ENCODE results near the gene SOS1.

Gene SOS1

DNA sequence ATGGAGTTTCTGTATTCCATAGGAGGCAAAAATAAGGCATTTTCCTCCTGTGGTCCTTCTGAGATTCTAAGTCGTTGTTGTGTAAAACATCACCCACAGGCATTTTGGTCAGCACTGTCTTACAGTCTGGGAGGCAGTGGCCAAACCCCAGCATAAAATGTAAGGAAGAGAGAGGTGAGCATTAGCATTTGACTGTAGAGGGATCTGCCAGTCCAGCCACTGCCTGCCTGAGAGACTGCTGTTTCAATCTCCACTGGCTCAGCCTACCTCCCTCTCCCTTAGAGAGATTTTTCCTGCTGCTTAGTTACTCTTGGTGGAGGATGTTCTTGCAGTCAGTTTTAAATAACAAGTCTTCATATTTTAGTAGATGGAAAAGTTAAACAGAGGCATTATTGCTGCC lies 154.2 kb downstream of the SOS1 start:
- no peak overlapping the region for H3K4me2 ChIP-seq (ENCODE audit: low read depth, low read length)
- no peaks in the 10 kb centered on the region for H4K20me1 ChIP-seq (ENCODE audit: insufficient read depth, low read length)
- H3K79me2 ChIP-seq (ENCODE audit: low read length), result no peaks in the 10 kb centered on the region
- no peak overlapping the region for H3K27ac ChIP-seq (ENCODE audit: low read length)
- H3K9me3 ChIP-seq (replicated peaks; ENCODE audit: insufficient read depth, low read length), result no peaks in the 10 kb centered on the region
- H3K9ac ChIP-seq (ENCODE audit: low read length), result no peak overlapping the region
- H2AFZ ChIP-seq (ENCODE audit: low read length), result no peak overlapping the region
- no peaks in the 10 kb centered on the region for H3F3A ChIP-seq (ENCODE audit: insufficient read depth, low read length)
- H3K36me3 ChIP-seq (replicated peaks; ENCODE audit: insufficient read depth, low read length), result no peaks in the 10 kb centered on the region
- no peaks in the 10 kb centered on the region for H3K4me1 ChIP-seq (ENCODE audit: low read length)
- DNase-seq, result no peak
- H3K4me3 ChIP-seq (ENCODE audit: low read length), result no peak overlapping the region
- TF ChIP-seq, protein P1, sequence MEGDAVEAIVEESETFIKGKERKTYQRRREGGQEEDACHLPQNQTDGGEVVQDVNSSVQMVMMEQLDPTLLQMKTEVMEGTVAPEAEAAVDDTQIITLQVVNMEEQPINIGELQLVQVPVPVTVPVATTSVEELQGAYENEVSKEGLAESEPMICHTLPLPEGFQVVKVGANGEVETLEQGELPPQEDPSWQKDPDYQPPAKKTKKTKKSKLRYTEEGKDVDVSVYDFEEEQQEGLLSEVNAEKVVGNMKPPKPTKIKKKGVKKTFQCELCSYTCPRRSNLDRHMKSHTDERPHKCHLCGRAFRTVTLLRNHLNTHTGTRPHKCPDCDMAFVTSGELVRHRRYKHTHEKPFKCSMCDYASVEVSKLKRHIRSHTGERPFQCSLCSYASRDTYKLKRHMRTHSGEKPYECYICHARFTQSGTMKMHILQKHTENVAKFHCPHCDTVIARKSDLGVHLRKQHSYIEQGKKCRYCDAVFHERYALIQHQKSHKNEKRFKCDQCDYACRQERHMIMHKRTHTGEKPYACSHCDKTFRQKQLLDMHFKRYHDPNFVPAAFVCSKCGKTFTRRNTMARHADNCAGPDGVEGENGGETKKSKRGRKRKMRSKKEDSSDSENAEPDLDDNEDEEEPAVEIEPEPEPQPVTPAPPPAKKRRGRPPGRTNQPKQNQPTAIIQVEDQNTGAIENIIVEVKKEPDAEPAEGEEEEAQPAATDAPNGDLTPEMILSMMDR (IDR thresholded peaks at IDR 0.05; ENCODE audit: low read length), result no peak
- TF ChIP-seq EZH2phosphoT487 (IDR thresholded peaks at IDR 0.05; ENCODE audit: low read length), result no peak
- TF ChIP-seq EZH2 (optimal IDR thresholded peaks at IDR 0.05; ENCODE audit: low read depth, low read length), result no peak
- H3K27me3 ChIP-seq (replicated peaks; ENCODE audit: insufficient read depth, low read length), result no peaks in the 10 kb centered on the region
- no peaks in the 10 kb centered on the region for H3K9me2 ChIP-seq (replicated peaks; ENCODE audit: insufficient read depth, low read length)

DNA sequence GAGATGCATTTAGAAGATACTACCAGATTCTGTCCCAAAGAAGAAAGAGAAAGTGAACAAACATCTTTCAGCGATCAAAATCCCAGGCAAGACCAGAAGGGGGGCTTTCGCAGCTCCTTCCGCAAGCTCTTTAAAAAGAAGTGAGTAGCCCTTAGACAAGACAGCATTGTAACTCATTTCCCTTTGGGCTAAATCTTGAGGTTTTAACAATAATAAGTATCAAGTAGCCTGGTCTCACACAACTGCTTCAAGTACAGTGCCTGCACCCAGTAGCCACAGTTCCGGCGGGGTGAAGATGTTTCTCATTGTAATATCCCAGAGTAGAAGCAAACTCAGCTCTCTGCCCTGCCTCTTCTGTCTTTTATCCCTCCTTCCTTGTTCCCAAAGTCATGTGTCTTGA lies 154.8 kb downstream of the SOS1 start:
- Histone ChIP-seq H3K9me3 (replicated peaks; ENCODE audit: insufficient read depth, low read length) (no peaks in the 10 kb centered on the region), H3K4me2 (ENCODE audit: low read depth, low read length) (no peak overlapping the region), H3K36me3 (replicated peaks; ENCODE audit: insufficient read depth, low read length) (no peaks in the 10 kb centered on the region), H3K9ac (ENCODE audit: low read length) (no peak overlapping the region), H3K4me1 (ENCODE audit: low read length) (no peaks in the 10 kb centered on the region), H3K27me3 (replicated peaks; ENCODE audit: insufficient read depth, low read length) (no peaks in the 10 kb centered on the region), H3K27ac (ENCODE audit: low read length) (no peak overlapping the region), H3K79me2 (ENCODE audit: low read length) (no peaks in the 10 kb centered on the region), H2AFZ (ENCODE audit: low read length) (no peak overlapping the region), H3F3A (ENCODE audit: insufficient read depth, low read length) (no peaks in the 10 kb centered on the region), H3K4me3 (ENCODE audit: low read length) (no peak overlapping the region), H4K20me1 (ENCODE audit: insufficient read depth, low read length) (no peaks in the 10 kb centered on the region), H3K9me2 (replicated peaks; ENCODE audit: insufficient read depth, low read length) (no peaks in the 10 kb centered on the region)
- DNase-seq, result no peak
- TF ChIP-seq EZH2phosphoT487 (IDR thresholded peaks at IDR 0.05; ENCODE audit: low read length), result no peak
- TF ChIP-seq, protein P1 (IDR thresholded peaks at IDR 0.05; ENCODE audit: low read length), result no peak
- no peak for TF ChIP-seq EZH2 (optimal IDR thresholded peaks at IDR 0.05; ENCODE audit: low read depth, low read length)

DNA sequence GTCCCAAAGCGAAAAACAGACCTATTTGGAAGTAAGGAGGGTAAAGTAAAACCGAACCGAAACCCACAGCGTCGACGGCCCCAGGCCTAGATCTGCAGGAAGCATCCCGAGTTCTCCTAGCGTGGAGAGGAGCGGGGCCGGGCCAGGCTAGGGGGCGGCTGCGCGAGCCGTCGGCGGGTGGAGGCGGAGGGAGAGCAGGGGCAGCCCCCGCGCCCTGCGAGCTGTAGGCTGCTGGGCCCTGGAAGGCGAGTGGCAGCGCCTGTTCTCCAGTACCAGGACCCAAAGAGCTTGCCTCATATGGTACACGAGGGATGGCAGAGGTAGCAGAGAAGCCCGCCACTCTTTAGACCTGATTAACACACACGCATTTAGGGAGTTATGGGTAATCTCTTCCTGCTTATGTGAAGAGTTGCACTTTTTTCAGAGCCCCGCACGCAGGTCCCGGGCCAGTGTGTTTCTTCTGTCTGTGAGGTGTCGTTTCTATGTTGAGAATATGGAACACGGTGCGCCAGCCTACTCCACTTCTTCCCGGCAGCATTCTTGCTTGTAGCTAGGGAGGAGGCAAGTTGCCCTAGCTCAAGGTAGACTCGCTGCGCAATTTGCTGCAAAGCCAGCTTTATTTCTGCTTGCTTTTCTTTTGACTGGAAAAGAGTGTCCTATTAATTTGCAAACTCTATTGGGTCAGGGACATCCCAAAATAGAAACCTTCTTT lies 160.1 kb downstream of the SOS1 start:
- H3K9me3 ChIP-seq (replicated peaks; ENCODE audit: insufficient read depth, low read length), result no peaks in the 10 kb centered on the region
- H3F3A ChIP-seq (ENCODE audit: insufficient read depth, low read length), result no peaks in the 10 kb centered on the region
- H2AFZ ChIP-seq (ENCODE audit: low read length), result no peak overlapping the region
- H3K4me3 ChIP-seq (ENCODE audit: low read length), result no peak overlapping the region
- no peaks in the 10 kb centered on the region for H4K20me1 ChIP-seq (ENCODE audit: insufficient read depth, low read length)
- no peaks in the 10 kb centered on the region for H3K9me2 ChIP-seq (replicated peaks; ENCODE audit: insufficient read depth, low read length)
- H3K4me1 ChIP-seq (ENCODE audit: low read length), result no peaks in the 10 kb centered on the region
- no peak for TF ChIP-seq EZH2 (optimal IDR thresholded peaks at IDR 0.05; ENCODE audit: low read depth, low read length)
- TF ChIP-seq, protein P1 (IDR thresholded peaks at IDR 0.05; ENCODE audit: low read length), result no peak
- no peak for TF ChIP-seq EZH2phosphoT487 (IDR thresholded peaks at IDR 0.05; ENCODE audit: low read length)
- H3K79me2 ChIP-seq (ENCODE audit: low read length), result no peaks in the 10 kb centered on the region
- no peak overlapping the region for H3K9ac ChIP-seq (ENCODE audit: low read length)
- no peaks in the 10 kb centered on the region for H3K27me3 ChIP-seq (replicated peaks; ENCODE audit: insufficient read depth, low read length)
- H3K4me2 ChIP-seq (ENCODE audit: low read depth, low read length), result no peak overlapping the region
- no peak for DNase-seq
- no peak overlapping the region for H3K27ac ChIP-seq (ENCODE audit: low read length)
- H3K36me3 ChIP-seq (replicated peaks; ENCODE audit: insufficient read depth, low read length), result no peaks in the 10 kb centered on the region

Data from MM.1S (cell line).